Endodermal cell (in vitro differentiated cells): Measurements from ENCODE around the gene KIF20A. TPM values are rescaled to one million over a fixed set of nuclear protein-coding genes. Genes with fewer than 3 reads are reported as not detected.

Experiments used
- DNase-seq: peaks from one replicate; pipeline ENCODE4 v3.0.0-alpha.2; 2017
- H3K27ac ChIP-seq: 2 replicates; pipeline ENCODE4 v1.5.1; 2013; ENCODE audit warnings: mild to moderate bottlenecking, low read depth, low read length, moderate library complexity
- H3K27me3 ChIP-seq: 2 replicates; pipeline ENCODE4 v1.6.1; 2013; ENCODE audit warnings: mild to moderate bottlenecking, low read length, moderate library complexity; ENCODE audit not compliant: insufficient read depth, control insufficient read depth, poor library complexity, severe bottlenecking
- H3K36me3 ChIP-seq: 2 replicates; pipeline ENCODE4 v1.7.0; 2013; ENCODE audit warnings: mild to moderate bottlenecking, low read length, moderate library complexity; ENCODE audit not compliant: control insufficient read depth, insufficient read depth
- H3K4me1 ChIP-seq: one replicate; pipeline ENCODE4 v1.7.0; 2013; ENCODE audit warnings: low read length; ENCODE audit not compliant: control insufficient read depth, insufficient read depth
- H3K4me3 ChIP-seq: 2 replicates; pipeline ENCODE4 v1.5.1; 2013; ENCODE audit warnings: mild to moderate bottlenecking, low read length, moderate library complexity
- H3K9ac ChIP-seq: 2 replicates; pipeline ENCODE4 v1.6.1; 2013; ENCODE audit warnings: mild to moderate bottlenecking, low read length, moderate library complexity; ENCODE audit not compliant: poor library complexity, severe bottlenecking; ENCODE audit errors: extremely low read depth
- H3K9me3 ChIP-seq: 2 replicates; pipeline ENCODE4 v1.6.1; 2013; ENCODE audit warnings: mild to moderate bottlenecking, low read length, moderate library complexity; ENCODE audit not compliant: control insufficient read depth
- H3K27ac Mint-ChIP-seq: 2 replicates; pipeline ENCODE4 v1.8.0; 2020; ENCODE audit warnings: mixed read lengths
- H3K27me3 Mint-ChIP-seq: 2 replicates; pipeline ENCODE4 v1.8.0; 2021; ENCODE audit warnings: mild to moderate bottlenecking, mixed read lengths; ENCODE audit not compliant: insufficient read depth
- H3K36me3 Mint-ChIP-seq: 2 replicates; pipeline ENCODE4 v1.8.0; 2020; ENCODE audit warnings: low read depth, mixed read lengths
- H3K4me1 Mint-ChIP-seq: 2 replicates; pipeline ENCODE4 v1.8.0; 2020; ENCODE audit warnings: mixed read lengths
- H3K4me3 Mint-ChIP-seq: 2 replicates; pipeline ENCODE4 v1.8.0; 2020; ENCODE audit warnings: mild to moderate bottlenecking, moderate library complexity, mixed read lengths
- H3K9me3 Mint-ChIP-seq: 2 replicates; pipeline ENCODE4 v1.8.0; 2020; ENCODE audit warnings: mild to moderate bottlenecking, mixed read lengths
- WGBS, 2 experiments: methylation state at CpG; one replicate each; pipeline versions ENCODE4 v1.1.5 to v1.1.7; 2013; ENCODE audit warnings: missing lambda C conversion rate in 2 of 2, mixed read lengths in 1 of 2; ENCODE audit not compliant: insufficient coverage in 1 of 2, insufficient read length in 1 of 2; 5-methylcytosine and 5-hydroxymethylcytosine counted together
- total RNA-seq, 2 donors: library from RNA; stranded (reverse); fragmentation: NEBNext Ultra II Directional in 1 of 2; extraction: Animal tissue kit (Norgen Biotek cat#: 25700) in 1 of 2; gene quantifications; 2 replicates in 1 of 2; 3 replicates in 1 of 2; pipeline ENCODE4 v1.2.1, GENCODE V29; 2021
- TF ChIP-seq, protein P1 (sequence below): fragments of 200-600 bp; sonication (generic); conservative IDR thresholded peaks from 2 replicates; pipeline ENCODE4 v1.5.0; 2021; ENCODE audit warnings: antibody characterized with exemption, mild to moderate bottlenecking

Gene KIF20A
- total RNA-seq, 2 donors from 2014 or later = 58.0 to 74.6 TPM

DNA sequence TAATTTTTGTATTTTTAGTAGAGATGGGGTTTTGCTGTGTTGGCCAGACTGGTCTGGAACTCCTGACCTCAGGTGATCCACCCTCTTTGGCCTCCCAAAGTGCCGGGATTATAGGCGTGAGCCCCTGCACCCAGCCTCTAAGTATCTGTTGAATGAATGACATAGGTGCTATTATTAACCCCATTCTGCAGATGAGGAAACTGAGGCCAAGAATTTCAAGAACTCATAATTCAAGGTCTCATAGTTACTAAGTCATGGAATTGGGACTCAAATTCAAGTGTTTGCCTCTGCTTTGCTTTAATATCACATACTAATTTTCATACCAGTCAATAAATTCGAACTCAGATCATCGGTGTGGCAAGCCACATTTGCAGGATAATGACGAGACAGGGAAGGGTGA is 1.9 kb downstream of the KIF20A start:
- H3K9ac ChIP-seq = no peak overlapping the region
- no peaks in the 10 kb centered on the region for H3K9me3 Mint-ChIP-seq
- TF ChIP-seq, protein P1, sequence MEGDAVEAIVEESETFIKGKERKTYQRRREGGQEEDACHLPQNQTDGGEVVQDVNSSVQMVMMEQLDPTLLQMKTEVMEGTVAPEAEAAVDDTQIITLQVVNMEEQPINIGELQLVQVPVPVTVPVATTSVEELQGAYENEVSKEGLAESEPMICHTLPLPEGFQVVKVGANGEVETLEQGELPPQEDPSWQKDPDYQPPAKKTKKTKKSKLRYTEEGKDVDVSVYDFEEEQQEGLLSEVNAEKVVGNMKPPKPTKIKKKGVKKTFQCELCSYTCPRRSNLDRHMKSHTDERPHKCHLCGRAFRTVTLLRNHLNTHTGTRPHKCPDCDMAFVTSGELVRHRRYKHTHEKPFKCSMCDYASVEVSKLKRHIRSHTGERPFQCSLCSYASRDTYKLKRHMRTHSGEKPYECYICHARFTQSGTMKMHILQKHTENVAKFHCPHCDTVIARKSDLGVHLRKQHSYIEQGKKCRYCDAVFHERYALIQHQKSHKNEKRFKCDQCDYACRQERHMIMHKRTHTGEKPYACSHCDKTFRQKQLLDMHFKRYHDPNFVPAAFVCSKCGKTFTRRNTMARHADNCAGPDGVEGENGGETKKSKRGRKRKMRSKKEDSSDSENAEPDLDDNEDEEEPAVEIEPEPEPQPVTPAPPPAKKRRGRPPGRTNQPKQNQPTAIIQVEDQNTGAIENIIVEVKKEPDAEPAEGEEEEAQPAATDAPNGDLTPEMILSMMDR = no peak
- no peaks in the 10 kb centered on the region for H3K9me3 ChIP-seq
- H3K4me3 Mint-ChIP-seq = no peak overlapping the region
- no peak for DNase-seq
- H3K27ac Mint-ChIP-seq = no peak overlapping the region
- no peaks in the 10 kb centered on the region for H3K27me3 ChIP-seq
- peaks cover 57% of the 10 kb centered on the region for H3K36me3 Mint-ChIP-seq
- no peaks in the 10 kb centered on the region for H3K4me1 ChIP-seq
- H3K27ac ChIP-seq = no peak overlapping the region
- H3K4me1 Mint-ChIP-seq = peaks cover 13% of the 10 kb centered on the region
- no peaks in the 10 kb centered on the region for H3K27me3 Mint-ChIP-seq
- peaks cover 60% of the 10 kb centered on the region for H3K36me3 ChIP-seq
- 79 to 96% methylated on average over 2 to 5 of the region's 5 CpGs for WGBS, 2 experiments
- H3K4me3 ChIP-seq = peak overlapping the region; percentile 98

- H3K27me3 Mint-ChIP-seq = no peaks in the 10 kb centered on the region
- H3K27me3 ChIP-seq = no peaks in the 10 kb centered on the region
Measured at GRCh38 chr5:138182808-138183207, 3.9 kb downstream of the KIF20A start.

GRCh38 chr5:138186002-138186447 is 7.1 kb downstream of the KIF20A start:
- no peaks in the 10 kb centered on the region for H3K4me1 ChIP-seq
- WGBS, 2 experiments = 90 to 94% methylated on average over 2 of the region's 2 CpGs
- H3K27ac ChIP-seq = no peak overlapping the region
- H3K27me3 ChIP-seq = no peaks in the 10 kb centered on the region
- TF ChIP-seq, protein P1 = no peak
- no peak overlapping the region for H3K4me3 ChIP-seq
- Mint-ChIP-seq H3K4me1 (no peaks in the 10 kb centered on the region), H3K4me3 (no peak overlapping the region), H3K27ac (no peak overlapping the region), H3K27me3 (no peaks in the 10 kb centered on the region), H3K36me3 (peaks cover 82% of the 10 kb centered on the region), H3K9me3 (no peaks in the 10 kb centered on the region)
- H3K9ac ChIP-seq = no peak overlapping the region
- DNase-seq = no peak
- peaks cover 95% of the 10 kb centered on the region for H3K36me3 ChIP-seq
- no peaks in the 10 kb centered on the region for H3K9me3 ChIP-seq

More at GRCh38 chr5:138182808-138183207, 3.9 kb downstream of the KIF20A start:
- H3K27ac ChIP-seq = no peak overlapping the region
- peaks cover 71% of the 10 kb centered on the region for H3K36me3 ChIP-seq
- H3K36me3 Mint-ChIP-seq = peaks cover 64% of the 10 kb centered on the region
- no peak overlapping the region for H3K4me3 ChIP-seq
- H3K4me1 ChIP-seq = no peaks in the 10 kb centered on the region
- no peak overlapping the region for H3K4me3 Mint-ChIP-seq
- TF ChIP-seq, protein P1 = no peak
- peaks cover 7% of the 10 kb centered on the region for H3K4me1 Mint-ChIP-seq
- WGBS, 2 experiments = 94 to 96% methylated on average over 6 of the region's 6 CpGs
- no peak overlapping the region for H3K9ac ChIP-seq
- no peaks in the 10 kb centered on the region for H3K9me3 ChIP-seq
- DNase-seq = no peak
- no peaks in the 10 kb centered on the region for H3K9me3 Mint-ChIP-seq
- no peak overlapping the region for H3K27ac Mint-ChIP-seq
